Adrenal gland (tissue), 12 donors: ENCODE data around the gene IL1RAPL1. TPM values are rescaled to one million over a fixed set of nuclear protein-coding genes. Genes with fewer than 3 reads are reported as not detected.

Source experiments
- DNase-seq, 7 donors: peaks; one replicate each; pipeline ENCODE4 v3.0.0-alpha.2; 2019 to 2020
- H3K27ac ChIP-seq, 5 donors: fragments of 200-600 bp; sonication (generic) in 4 of 5; 1 replicate in 3 of 5; 2 replicates in 2 of 5; pipeline versions ENCODE4 v1.5.1 to v1.8.0; 2016 to 2020; ENCODE audit warnings: mild to moderate bottlenecking in 1 of 5
- H3K27me3 ChIP-seq: fragments of 200-600 bp; 2 replicates; pipeline ENCODE4 v1.8.0; 2021
- H3K36me3 ChIP-seq, 2 donors: fragments of 200-600 bp; replicated peaks in 1 of 2; 1 replicate in 1 of 2; 2 replicates in 1 of 2; pipeline versions ENCODE4 v1.5.1 to v1.8.0; 2018 to 2022
- H3K4me1 ChIP-seq, 2 donors: fragments of 200-600 bp; replicated peaks in 1 of 2; 1 replicate in 1 of 2; 2 replicates in 1 of 2; pipeline versions ENCODE4 v1.5.1 to v1.8.0; 2018 to 2021
- H3K4me3 ChIP-seq, 4 donors: fragments of 200-600 bp; sonication (generic) in 3 of 4; one replicate each; pipeline ENCODE4 v1.5.1; 2016 to 2018
- H3K9me3 ChIP-seq, 3 donors: fragments of 200-600 bp; sonication (generic) in 1 of 3; replicated peaks in 1 of 3; 1 replicate in 2 of 3; 2 replicates in 1 of 3; pipeline versions ENCODE4 v1.5.1 to v1.8.0; 2016 to 2021
- POLR2A ChIP-seq, 2 donors: fragments of 450-650 bp; IDR thresholded peaks; one replicate each; pipeline ENCODE4 v1.6.1; 2017; ENCODE audit warnings: antibody characterized with exemption in 2 of 2, mild to moderate bottlenecking in 2 of 2, moderate library complexity in 1 of 2
- WGBS, 4 donors: extraction: QIAGEN DNeasy Blood & Tissue Kit in 2 of 4; methylation state at CpG; one replicate each; pipeline versions ENCODE4 v1.1.5 to v1.1.7; 2013 to 2017; 5-methylcytosine and 5-hydroxymethylcytosine counted together
- intact Hi-C, 2 donors: fragments of 100-400 bp; cut with DNase I; formaldehyde crosslinking; loops; one replicate each; pipeline versions ENCODE4 v1.14.1 to v1.15.0; 2022 to 2023
- polyA plus RNA-seq, 3 donors: library from polyadenylated mRNA; stranded (reverse); fragments of 200-250 nt in 2 of 3; fragments of 350-450 nt in 1 of 3; fragmentation: Illumina TruSeq in 1 of 3; extraction: RNeasy Lipid Tissue Mini Kit (QIAGEN cat#74804) in 1 of 3; gene quantifications; one replicate each; pipeline ENCODE4 v1.2.3, GENCODE V29; 2013 to 2014
- total RNA-seq, 9 donors: library from RNA; depleted of rRNA in 4 of 9; stranded (reverse); fragments of >200 nt in 4 of 9; fragments of 120-200 nt in 1 of 9; fragmentation: NEBNext Ultra II Directional in 1 of 9; extraction: Animal tissue kit (Norgen Biotek cat#: 25700) in 1 of 9; gene quantifications; one replicate each; pipeline versions ENCODE4 v1.1.0 to v1.2.4, GENCODE V29; 2013 to 2023
- TF ChIP-seq, protein P1 (sequence below), 6 experiments: fragments of 450-650 bp in 4 of 6; fragments of 200-600 bp in 2 of 6; sonication (generic) in 1 of 6; IDR thresholded peaks; 1 replicate in 5 of 6; 2 replicates in 1 of 6; pipeline versions ENCODE4 v1.5.1 to v1.8.0; 2016 to 2021; ENCODE audit warnings: antibody characterized with exemption in 6 of 6, mild to moderate bottlenecking in 2 of 6, moderate library complexity in 1 of 6
- donor health status: healthy with polysubstance abuse.
- donor health status: Bipolar disorder and iron deficiency.
- donor health status: DM: yes; HTN: yes; CAD: no.
- donor health status: DM: no; HTN: no; CAD: no.
- donor health status: DM: no; HTN: no; CAD: no.
- donor health status: DM: yes; HTN: yes; CAD: no.

Gene IL1RAPL1
- total and polyA plus RNA-seq, 12 donors: 1.1 TPM; not detected in 11

- DNase-seq: no peak
- TF ChIP-seq POLR2A (IDR thresholded peaks at IDR 0.05): no peak
- TF ChIP-seq, protein P1, sequence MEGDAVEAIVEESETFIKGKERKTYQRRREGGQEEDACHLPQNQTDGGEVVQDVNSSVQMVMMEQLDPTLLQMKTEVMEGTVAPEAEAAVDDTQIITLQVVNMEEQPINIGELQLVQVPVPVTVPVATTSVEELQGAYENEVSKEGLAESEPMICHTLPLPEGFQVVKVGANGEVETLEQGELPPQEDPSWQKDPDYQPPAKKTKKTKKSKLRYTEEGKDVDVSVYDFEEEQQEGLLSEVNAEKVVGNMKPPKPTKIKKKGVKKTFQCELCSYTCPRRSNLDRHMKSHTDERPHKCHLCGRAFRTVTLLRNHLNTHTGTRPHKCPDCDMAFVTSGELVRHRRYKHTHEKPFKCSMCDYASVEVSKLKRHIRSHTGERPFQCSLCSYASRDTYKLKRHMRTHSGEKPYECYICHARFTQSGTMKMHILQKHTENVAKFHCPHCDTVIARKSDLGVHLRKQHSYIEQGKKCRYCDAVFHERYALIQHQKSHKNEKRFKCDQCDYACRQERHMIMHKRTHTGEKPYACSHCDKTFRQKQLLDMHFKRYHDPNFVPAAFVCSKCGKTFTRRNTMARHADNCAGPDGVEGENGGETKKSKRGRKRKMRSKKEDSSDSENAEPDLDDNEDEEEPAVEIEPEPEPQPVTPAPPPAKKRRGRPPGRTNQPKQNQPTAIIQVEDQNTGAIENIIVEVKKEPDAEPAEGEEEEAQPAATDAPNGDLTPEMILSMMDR (IDR thresholded peaks at IDR 0.05): no peak
- no peaks in the 10 kb centered on the region for H3K4me1 ChIP-seq
- H3K27ac ChIP-seq: no peak overlapping the region
- no peaks in the 10 kb centered on the region for H3K9me3 ChIP-seq
- intact Hi-C loops: no loop called here
- 80 to 93% (median 83%) methylated on average over 1 of the region's 1 CpG for WGBS, 4 donors
- no peak overlapping the region for H3K4me3 ChIP-seq
- H3K36me3 ChIP-seq: no peaks in the 10 kb centered on the region
- H3K27me3 ChIP-seq: no peaks in the 10 kb centered on the region
Observed at GRCh38 chrX:29665532-29665931, 1078.3 kb downstream of the IL1RAPL1 start.

- intact Hi-C loops: no loop called here
- no peak for DNase-seq
- Histone ChIP-seq H3K4me3 (no peak overlapping the region), H3K27ac (no peak overlapping the region), H3K27me3 (no peaks in the 10 kb centered on the region), H3K9me3 (no peaks in the 10 kb centered on the region), H3K36me3 (no peaks in the 10 kb centered on the region), H3K4me1 (no peaks in the 10 kb centered on the region)
- no peak for TF ChIP-seq POLR2A (IDR thresholded peaks at IDR 0.05)
- TF ChIP-seq, protein P1 (IDR thresholded peaks at IDR 0.05): no peak
- 76 to 88% (median 78%) methylated on average over 5 of the region's 5 CpGs for WGBS, 4 donors
Observed at GRCh38 chrX:29666366-29666765, 1079.1 kb downstream of the IL1RAPL1 start.

GRCh38 chrX:29671421-29671820 is 1084.2 kb downstream of the IL1RAPL1 start:
- TF ChIP-seq, protein P1 (IDR thresholded peaks at IDR 0.05): no peak
- no peak for TF ChIP-seq POLR2A (IDR thresholded peaks at IDR 0.05)

DNA sequence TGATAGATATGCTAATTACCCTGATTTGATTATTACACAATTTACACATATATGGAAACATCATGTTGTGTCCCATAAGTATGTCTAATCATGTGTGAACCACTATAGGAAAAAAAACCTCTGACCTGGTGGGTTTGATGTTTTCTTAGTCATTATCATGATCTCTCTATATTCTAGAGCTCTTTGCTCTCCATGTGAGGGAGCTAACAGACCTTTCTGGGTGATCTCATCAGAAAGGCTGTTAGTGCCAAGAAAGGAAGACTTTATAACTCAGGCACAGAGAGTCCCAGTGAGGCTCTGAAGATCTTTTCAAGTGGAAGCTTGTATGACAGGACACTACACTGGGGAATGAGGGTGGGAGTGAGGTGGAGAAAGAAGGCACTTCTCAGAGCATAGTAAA is 1100.4 kb downstream of the IL1RAPL1 start:
- Histone ChIP-seq H3K27ac (no peak overlapping the region), H3K4me3 (no peak overlapping the region), H3K27me3 (peaks cover under 1% of the 10 kb centered on the region), H3K4me1 (no peaks in the 10 kb centered on the region), H3K36me3 (no peaks in the 10 kb centered on the region), H3K9me3 (no peaks in the 10 kb centered on the region)
- intact Hi-C loops: no loop called here
- no peak for DNase-seq
- TF ChIP-seq POLR2A (IDR thresholded peaks at IDR 0.05): no peak
- TF ChIP-seq, protein P1 (IDR thresholded peaks at IDR 0.05): no peak

More at GRCh38 chrX:29671421-29671820, 1084.2 kb downstream of the IL1RAPL1 start:
- Histone ChIP-seq H3K36me3 (no peaks in the 10 kb centered on the region), H3K4me1 (no peaks in the 10 kb centered on the region), H3K9me3 (no peaks in the 10 kb centered on the region), H3K27ac (no peak overlapping the region), H3K4me3 (no peak overlapping the region), H3K27me3 (no peaks in the 10 kb centered on the region)
- intact Hi-C loops: no loop called here
- 71 to 88% (median 84%) methylated on average over 5 of the region's 5 CpGs for WGBS, 4 donors
- no peak for DNase-seq
